Measurements from ENCODE around the gene SLX9.

GRCh38 chr21:45011426-45011825 is 71.6 kb downstream of the SLX9 start:
- TF ChIP-seq POLR2A (IDR thresholded peaks at IDR 0.05; ENCODE audit: low read depth, low read length), result no peak
- TF ChIP-seq POLR2AphosphoS5 (IDR thresholded peaks at IDR 0.05; ENCODE audit: low read depth, low read length), result no peak
- no peak for TF ChIP-seq TAF1 (IDR thresholded peaks at IDR 0.05; ENCODE audit: low read depth, low read length)
- no peak for TF ChIP-seq PAX5 (IDR thresholded peaks at IDR 0.05; ENCODE audit: insufficient read depth, low read length, severe bottlenecking)
- TF ChIP-seq SPI1 (IDR thresholded peaks at IDR 0.05; ENCODE audit: low read depth, low read length), result no peak
- TF ChIP-seq POU2F2 (IDR thresholded peaks at IDR 0.05; ENCODE audit: low read depth, low read length), result no peak
